WERI-Rb-1 (cell line): ENCODE measurements around the gene ADGRF1.

Experiments
- DNase-seq: peaks from one replicate; pipeline ENCODE4 v3.0.0-alpha.2; 2020
- H3K27ac ChIP-seq: fragments of 250-450 bp; sonication (Bioruptor Pico); 2 replicates; pipeline ENCODE4 v1.5.1; 2020; ENCODE audit warnings: mild to moderate bottlenecking, moderate library complexity
- H3K27me3 ChIP-seq: fragments of 250-450 bp; sonication (Bioruptor Pico); 2 replicates; pipeline ENCODE4 v1.5.1; 2021; ENCODE audit warnings: mild to moderate bottlenecking, low read depth, moderate library complexity; ENCODE audit not compliant: insufficient read depth, severe bottlenecking
- H3K36me3 ChIP-seq: fragments of 250-450 bp; sonication (Bioruptor Pico); 2 replicates; pipeline ENCODE4 v1.5.1; 2020; ENCODE audit warnings: mild to moderate bottlenecking, moderate library complexity
- H3K4me3 ChIP-seq: 2 replicates; pipeline ENCODE4 v1.5.1; 2011; ENCODE audit warnings: low read depth, mild to moderate bottlenecking, control low read depth, low read length
- H3K9me3 ChIP-seq: fragments of 250-450 bp; sonication (Bioruptor Pico); 2 replicates; pipeline ENCODE4 v1.5.1; 2021; ENCODE audit warnings: mild to moderate bottlenecking, moderate library complexity; ENCODE audit not compliant: severe bottlenecking
- CTCF ChIP-seq: IDR thresholded peaks from 2 replicates; pipeline ENCODE4 v1.5.1; 2011; ENCODE audit warnings: low read depth, mild to moderate bottlenecking, control low read depth, inconsistent platforms, low read length

Gene ADGRF1

GRCh38 chr6:47000842-47001241, 41.3 kb downstream of the ADGRF1 start:
- DNase-seq, result no peak
- no peak overlapping the region for H3K4me3 ChIP-seq
- H3K36me3 ChIP-seq, result no peaks in the 10 kb centered on the region
- H3K27ac ChIP-seq, result no peak overlapping the region
- H3K9me3 ChIP-seq, result no peaks in the 10 kb centered on the region
- no peaks in the 10 kb centered on the region for H3K27me3 ChIP-seq
- no peak for TF ChIP-seq CTCF

- H3K27me3 ChIP-seq, result no peaks in the 10 kb centered on the region
- no peaks in the 10 kb centered on the region for H3K9me3 ChIP-seq
- no peak overlapping the region for H3K27ac ChIP-seq
- TF ChIP-seq CTCF, result no peak
- H3K4me3 ChIP-seq, result no peak overlapping the region
- H3K36me3 ChIP-seq, result no peaks in the 10 kb centered on the region
- DNase-seq, result no peak
These were observed 43.6 kb downstream of the ADGRF1 start for GRCh38 chr6:46998436-46999017.

GRCh38 chr6:46997646-46998045, 44.5 kb downstream of the ADGRF1 start:
- H3K9me3 ChIP-seq, result no peaks in the 10 kb centered on the region
- TF ChIP-seq CTCF, result no peak
- H3K4me3 ChIP-seq, result no peak overlapping the region
- no peaks in the 10 kb centered on the region for H3K36me3 ChIP-seq
- no peaks in the 10 kb centered on the region for H3K27me3 ChIP-seq
- H3K27ac ChIP-seq, result no peak overlapping the region
- no peak for DNase-seq

- H3K4me3 ChIP-seq, result no peak overlapping the region
- H3K9me3 ChIP-seq, result no peaks in the 10 kb centered on the region
- H3K27ac ChIP-seq, result no peak overlapping the region
- no peak for TF ChIP-seq CTCF
- DNase-seq, result no peak
- H3K36me3 ChIP-seq, result no peaks in the 10 kb centered on the region
- H3K27me3 ChIP-seq, result no peaks in the 10 kb centered on the region
These were observed 45.1 kb downstream of the ADGRF1 start for GRCh38 chr6:46996860-46997641.

- Histone ChIP-seq H3K27me3 (no peaks in the 10 kb centered on the region), H3K27ac (no peak overlapping the region), H3K9me3 (no peaks in the 10 kb centered on the region), H3K36me3 (no peaks in the 10 kb centered on the region), H3K4me3 (no peak overlapping the region)
- no peak for TF ChIP-seq CTCF
- DNase-seq, result no peak
These were observed 47.2 kb downstream of the ADGRF1 start for GRCh38 chr6:46994933-46995332.
